Keratinocyte (primary cell): Measurements from ENCODE around the gene UBL7. TPM values are rescaled to one million over a fixed set of nuclear protein-coding genes. Genes with fewer than 3 reads are reported as not detected.
"Not testable (repeated sequence)": the region's sequence is repeated elsewhere in the genome, so short reads cannot be mapped to it uniquely, and the experiment has no call there.

Experiments used
- DNase-seq: peaks from one replicate; pipeline ENCODE4 v3.0.0-alpha.2; 2011; ENCODE audit warnings: low read depth, missing footprints, low spot score
- FAIRE-seq: peaks from 2 replicates; lab custom pipeline; 2011; peaks lifted over from hg19 to GRCh38; lab: Jason Lieb, UNC
- H2AFZ ChIP-seq: 2 replicates; pipeline ENCODE4 v1.6.0; 2012; ENCODE audit warnings: low read length, control low read depth, inconsistent platforms; ENCODE audit not compliant: control insufficient read depth
- H3K27ac ChIP-seq: 2 replicates; pipeline ENCODE4 v1.5.1; 2011; ENCODE audit warnings: low read length; ENCODE audit not compliant: control insufficient read depth, insufficient read depth
- H3K27me3 ChIP-seq: 3 replicates; pipeline ENCODE4 v1.6.0; 2011; ENCODE audit warnings: low read length; ENCODE audit not compliant: control insufficient read depth, insufficient read depth; ENCODE audit errors: extremely low read depth
- H3K36me3 ChIP-seq, 2 experiments: 2 replicates in 1 of 2; 3 replicates in 1 of 2; pipeline ENCODE4 v1.5.1; 2011; ENCODE audit warnings: low read length in 2 of 2, mild to moderate bottlenecking in 1 of 2; ENCODE audit not compliant: control insufficient read depth in 2 of 2, insufficient read depth in 2 of 2; ENCODE audit errors: extremely low read depth in 1 of 2
- H3K4me1 ChIP-seq: 3 replicates; pipeline ENCODE4 v1.5.1; 2011; ENCODE audit warnings: low read length; ENCODE audit not compliant: control insufficient read depth, insufficient read depth; ENCODE audit errors: extremely low read depth
- H3K4me2 ChIP-seq: 3 replicates; pipeline ENCODE4 v1.6.0; 2011; ENCODE audit warnings: low read depth, low read length; ENCODE audit not compliant: control insufficient read depth, insufficient read depth; ENCODE audit errors: extremely low read depth
- H3K4me3 ChIP-seq, 3 experiments: fragments of 200-600 bp in 1 of 3; sonication (generic) in 1 of 3; 2 replicates in 2 of 3; 3 replicates in 1 of 3; pipeline ENCODE4 v1.5.1; 2011 to 2016; ENCODE audit warnings: low read length in 3 of 3, mild to moderate bottlenecking in 3 of 3, control low read depth in 2 of 3, inconsistent platforms in 1 of 3, low read depth in 1 of 3, mixed read lengths in 1 of 3, mixed run types in 1 of 3, moderate library complexity in 1 of 3; ENCODE audit not compliant: control insufficient read depth in 2 of 3, insufficient read depth in 2 of 3; ENCODE audit errors: extremely low read depth in 1 of 3
- H3K79me2 ChIP-seq: 2 replicates; pipeline ENCODE4 v1.6.0; 2012; ENCODE audit warnings: low read length; ENCODE audit not compliant: control insufficient read depth, insufficient read depth
- H3K9ac ChIP-seq: 3 replicates; pipeline ENCODE4 v1.6.0; 2011; ENCODE audit warnings: low read length; ENCODE audit not compliant: control insufficient read depth, insufficient read depth; ENCODE audit errors: extremely low read depth
- H3K9me1 ChIP-seq: 3 replicates; pipeline ENCODE4 v1.6.0; 2011; ENCODE audit warnings: low read length; ENCODE audit not compliant: control insufficient read depth, insufficient read depth; ENCODE audit errors: extremely low read depth
- H3K9me3 ChIP-seq: 2 replicates; pipeline ENCODE4 v1.5.1; 2012; ENCODE audit warnings: low read depth, low read length; ENCODE audit not compliant: control insufficient read depth
- H4K20me1 ChIP-seq: 3 replicates; pipeline ENCODE4 v1.6.0; 2011; ENCODE audit warnings: low read length; ENCODE audit not compliant: control insufficient read depth, insufficient read depth; ENCODE audit errors: extremely low read depth
- EZH2 ChIP-seq: IDR thresholded peaks from one replicate; pipeline ENCODE4 v1.6.1; 2012; ENCODE audit warnings: inconsistent platforms, mild to moderate bottlenecking, low read length, moderate library complexity
- dilution Hi-C: fragments of 300-500 bp; cut with MboI; formaldehyde crosslinking; loops from one replicate; pipeline ENCODE4 v1.7.0; 2020; ENCODE audit warnings: low sequenced_read_pairs; ENCODE audit not compliant: extremely low pct_ligation_motif_present
- polyA plus RNA-seq, 5 experiments: library from polyadenylated mRNA; depleted of rRNA in 3 of 5; stranded (reverse) in 3 of 5; stranded (forward) in 1 of 5; unstranded in 1 of 5; fragments of >200 nt; gene quantifications; 1 replicate in 1 of 5; 2 replicates in 3 of 5; 3 replicates in 1 of 5; pipeline versions ENCODE4 v1.2.1 to v1.2.3, GENCODE V29; 2011 to 2012; ENCODE audit warnings: missing spikeins in 2 of 5, low read depth in 1 of 5, low replicate concordance in 1 of 5
- TF ChIP-seq, protein P1 (sequence below), 3 experiments: IDR thresholded peaks in 1 of 3; conservative IDR thresholded peaks in 1 of 3; optimal IDR thresholded peaks in 1 of 3; 2 replicates in 2 of 3; 3 replicates in 1 of 3; pipeline versions ENCODE3 to v1.5.1; 2011; ENCODE audit warnings: low read length in 3 of 3, mild to moderate bottlenecking in 3 of 3, moderate library complexity in 2 of 3, control low read depth in 1 of 3, inconsistent platforms in 1 of 3; ENCODE audit not compliant: insufficient read depth in 2 of 3; ENCODE audit errors: extremely low read depth in 1 of 3

Gene UBL7
- polyA plus RNA-seq, 1 donor (not counting 4 experiments of a cell fraction or from before 2014, with no cell fraction given), result 45.8 TPM

DNA sequence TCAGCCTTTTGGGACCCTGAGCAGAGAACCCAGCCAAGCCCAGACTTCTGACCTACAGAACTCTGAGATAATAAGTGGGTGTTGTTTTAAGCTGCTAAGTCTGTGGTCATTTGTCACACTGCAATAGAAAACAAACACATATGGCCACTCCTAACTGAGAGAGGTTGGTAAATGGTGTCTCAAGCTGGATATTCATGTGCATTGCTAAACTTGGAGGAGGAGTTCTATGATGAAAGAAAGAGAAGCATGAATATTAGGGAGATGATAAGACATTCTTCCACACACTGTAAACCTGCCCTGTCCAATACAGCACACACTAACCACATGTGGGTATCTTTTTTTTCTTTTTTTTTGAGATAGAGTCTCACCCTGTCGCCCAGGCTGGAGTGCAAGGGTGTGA lies 27.8 kb upstream of the UBL7 start:
- Histone ChIP-seq H3K4me3 (no peak overlapping the region), H3K9me1 (no peaks in the 10 kb centered on the region), H3K4me1 (no peaks in the 10 kb centered on the region), H4K20me1 (no peaks in the 10 kb centered on the region), H3K36me3 (no peaks in the 10 kb centered on the region), H3K9me3 (no peaks in the 10 kb centered on the region), H3K27ac (no peak overlapping the region), H3K9ac (no peak overlapping the region), H3K27me3 (no peaks in the 10 kb centered on the region), H3K79me2 (no peaks in the 10 kb centered on the region), H2AFZ (no peak overlapping the region), H3K4me2 (no peak overlapping the region)
- FAIRE-seq (no peak), DNase-seq (no peak)
- dilution Hi-C loops, result no loop called here
- TF ChIP-seq, protein P1, sequence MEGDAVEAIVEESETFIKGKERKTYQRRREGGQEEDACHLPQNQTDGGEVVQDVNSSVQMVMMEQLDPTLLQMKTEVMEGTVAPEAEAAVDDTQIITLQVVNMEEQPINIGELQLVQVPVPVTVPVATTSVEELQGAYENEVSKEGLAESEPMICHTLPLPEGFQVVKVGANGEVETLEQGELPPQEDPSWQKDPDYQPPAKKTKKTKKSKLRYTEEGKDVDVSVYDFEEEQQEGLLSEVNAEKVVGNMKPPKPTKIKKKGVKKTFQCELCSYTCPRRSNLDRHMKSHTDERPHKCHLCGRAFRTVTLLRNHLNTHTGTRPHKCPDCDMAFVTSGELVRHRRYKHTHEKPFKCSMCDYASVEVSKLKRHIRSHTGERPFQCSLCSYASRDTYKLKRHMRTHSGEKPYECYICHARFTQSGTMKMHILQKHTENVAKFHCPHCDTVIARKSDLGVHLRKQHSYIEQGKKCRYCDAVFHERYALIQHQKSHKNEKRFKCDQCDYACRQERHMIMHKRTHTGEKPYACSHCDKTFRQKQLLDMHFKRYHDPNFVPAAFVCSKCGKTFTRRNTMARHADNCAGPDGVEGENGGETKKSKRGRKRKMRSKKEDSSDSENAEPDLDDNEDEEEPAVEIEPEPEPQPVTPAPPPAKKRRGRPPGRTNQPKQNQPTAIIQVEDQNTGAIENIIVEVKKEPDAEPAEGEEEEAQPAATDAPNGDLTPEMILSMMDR (optimal IDR thresholded peaks at IDR 0.05 in 1 of 3, IDR thresholded peaks at IDR 0.05 in 1 of 3, conservative IDR thresholded peaks at IDR 0.05 in 1 of 3; ENCODE audit: extremely low read depth in 1 of 3, insufficient read depth in 2 of 3, low read length in 3 of 3), result no peak
- TF ChIP-seq EZH2, result no peak

DNA sequence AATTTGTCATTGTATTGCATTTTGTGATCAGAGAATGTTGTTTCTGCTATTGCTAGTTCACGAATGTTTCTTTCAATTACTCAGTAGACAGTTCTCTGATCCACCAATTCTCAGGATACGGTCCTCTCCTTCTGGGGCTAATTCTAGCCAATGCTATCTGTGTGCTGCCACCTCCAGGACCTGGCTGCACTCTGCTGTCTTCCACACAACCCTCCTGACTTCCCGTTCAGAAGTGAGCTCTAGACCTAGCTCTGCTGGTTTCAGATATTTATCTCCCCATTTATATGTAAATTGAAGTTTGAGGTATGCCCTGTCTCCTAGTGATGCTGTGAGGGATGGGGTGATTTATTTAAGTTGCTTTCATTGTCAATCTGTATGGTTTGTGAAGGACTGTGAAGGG lies 21.7 kb upstream of the UBL7 start:
- Histone ChIP-seq H3K4me3 (no peak overlapping the region), H3K27me3 (no peaks in the 10 kb centered on the region), H3K36me3 (no peaks in the 10 kb centered on the region), H2AFZ (no peak overlapping the region), H3K9me3 (no peaks in the 10 kb centered on the region), H3K4me2 (no peak overlapping the region), H3K9ac (no peak overlapping the region), H3K79me2 (no peaks in the 10 kb centered on the region), H3K27ac (no peak overlapping the region), H3K9me1 (no peaks in the 10 kb centered on the region), H3K4me1 (no peaks in the 10 kb centered on the region), H4K20me1 (no peaks in the 10 kb centered on the region)
- no peak for DNase-seq
- dilution Hi-C loops, result no loop called here
- no peak for FAIRE-seq
- no peak for TF ChIP-seq EZH2
- TF ChIP-seq, protein P1 (optimal IDR thresholded peaks at IDR 0.05 in 1 of 3, IDR thresholded peaks at IDR 0.05 in 1 of 3, conservative IDR thresholded peaks at IDR 0.05 in 1 of 3; ENCODE audit: extremely low read depth in 1 of 3, insufficient read depth in 2 of 3, low read length in 3 of 3), result peak in 2 of 3 experiments; percentile 9 to 44

- H4K20me1 ChIP-seq, H3K9me3 ChIP-seq, H3K79me2 ChIP-seq, H3K27ac ChIP-seq, H3K9ac ChIP-seq, FAIRE-seq, H3K36me3 ChIP-seq, H3K4me1 ChIP-seq, H3K4me3 ChIP-seq, H3K9me1 ChIP-seq, H2AFZ ChIP-seq, H3K4me2 ChIP-seq, dilution Hi-C loops, H3K27me3 ChIP-seq, DNase-seq: not testable (repeated sequence)
Observed at GRCh38 chr15:74480364-74480763, 19.4 kb upstream of the UBL7 start.

GRCh38 chr15:74471621-74472020 lies 10.7 kb upstream of the UBL7 start:
- H2AFZ ChIP-seq, H3K4me3 ChIP-seq, H3K9ac ChIP-seq, H3K4me2 ChIP-seq, H3K27ac ChIP-seq, FAIRE-seq, H3K9me1 ChIP-seq, DNase-seq, H3K27me3 ChIP-seq, dilution Hi-C loops, H3K4me1 ChIP-seq, H3K36me3 ChIP-seq, H4K20me1 ChIP-seq, H3K79me2 ChIP-seq, H3K9me3 ChIP-seq: not testable (repeated sequence)
